GM19193 (cell line): ENCODE measurements around the gene DALRD3.

ENCODE experiments used
- POLR2A ChIP-seq: IDR thresholded peaks from 4 replicates; pipeline ENCODE4 v1.6.1; 2011; ENCODE audit not compliant: insufficient read depth, insufficient read length; ENCODE audit errors: extremely low read depth

Gene DALRD3

DNA sequence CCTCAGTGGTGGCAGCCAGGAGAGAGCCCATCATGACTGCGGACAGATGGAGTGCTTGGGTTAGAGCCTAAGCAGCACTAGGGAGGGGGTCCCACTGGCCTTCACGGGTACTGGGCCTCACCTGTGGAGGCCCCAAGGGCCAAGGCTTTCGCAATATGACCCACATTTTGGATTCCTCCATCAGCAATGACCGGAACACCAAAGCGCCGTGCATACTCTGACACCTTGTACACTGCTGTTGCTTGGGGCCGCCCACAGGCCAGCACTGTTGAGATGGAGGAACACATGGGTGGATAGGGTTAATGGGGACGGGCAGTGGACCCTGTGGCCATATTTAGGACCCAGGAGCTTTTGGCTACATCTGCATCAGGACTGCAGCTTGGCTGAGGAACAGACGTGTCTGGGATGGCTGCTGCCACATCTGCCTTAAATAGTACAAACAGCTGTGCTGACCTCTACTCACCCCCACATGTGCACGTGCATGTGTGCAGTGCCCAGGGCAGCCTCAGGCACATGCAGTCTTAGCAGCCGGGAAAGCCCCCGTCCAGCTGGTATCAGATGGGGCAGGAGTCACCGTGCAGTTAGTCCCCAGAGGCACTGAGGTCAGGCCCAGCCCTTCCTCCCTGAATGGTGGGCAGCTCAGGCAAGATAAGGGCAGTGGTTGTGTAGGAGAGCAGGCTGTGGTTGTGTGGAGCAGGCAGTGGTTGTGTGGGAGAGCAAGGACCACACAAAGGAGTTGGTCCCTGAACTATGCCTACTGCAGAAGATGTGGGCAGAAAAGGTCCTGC, 6.8 kb upstream of the DALRD3 start:
- no peak for TF ChIP-seq POLR2A

DNA sequence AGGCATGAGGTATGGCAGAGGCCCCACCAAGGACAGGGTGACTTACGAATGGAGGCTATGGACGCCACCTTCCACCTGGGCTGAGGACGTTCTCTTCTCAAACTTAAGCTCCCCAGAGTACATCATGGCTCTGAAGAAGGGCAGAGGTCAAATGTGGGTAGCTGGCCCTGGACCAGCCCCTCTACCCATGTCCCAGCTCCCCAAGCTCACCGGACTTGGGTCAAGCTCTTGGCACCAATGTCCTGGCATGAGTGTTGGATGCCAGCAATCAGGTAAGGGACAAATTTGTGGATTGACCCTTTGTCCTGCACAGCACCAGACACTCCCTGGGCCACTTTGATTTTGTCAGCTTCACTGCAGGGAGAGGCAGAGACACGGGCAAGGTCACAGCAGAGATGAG, 6.1 kb upstream of the DALRD3 start:
- TF ChIP-seq POLR2A, result no peak

DNA sequence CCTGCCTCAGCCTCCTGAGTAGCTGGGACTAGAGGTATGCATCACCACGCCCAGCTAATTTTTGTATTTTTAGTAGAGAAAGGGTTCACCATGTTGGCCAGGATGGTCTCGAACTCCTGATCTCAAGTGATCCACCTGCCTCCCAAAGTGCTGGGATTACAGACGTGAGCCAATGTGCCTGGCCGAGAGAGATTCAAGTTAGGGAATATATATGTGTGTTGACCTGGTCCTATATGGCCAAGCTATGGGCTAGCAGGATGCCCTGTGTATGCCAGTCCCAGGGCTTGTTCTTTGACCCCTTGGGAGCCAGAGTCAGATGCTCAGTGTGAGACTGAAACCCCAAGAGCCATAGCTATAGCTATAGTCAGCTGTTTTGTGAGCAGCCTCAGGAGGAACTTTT, 5.4 kb upstream of the DALRD3 start:
- no peak for TF ChIP-seq POLR2A

DNA sequence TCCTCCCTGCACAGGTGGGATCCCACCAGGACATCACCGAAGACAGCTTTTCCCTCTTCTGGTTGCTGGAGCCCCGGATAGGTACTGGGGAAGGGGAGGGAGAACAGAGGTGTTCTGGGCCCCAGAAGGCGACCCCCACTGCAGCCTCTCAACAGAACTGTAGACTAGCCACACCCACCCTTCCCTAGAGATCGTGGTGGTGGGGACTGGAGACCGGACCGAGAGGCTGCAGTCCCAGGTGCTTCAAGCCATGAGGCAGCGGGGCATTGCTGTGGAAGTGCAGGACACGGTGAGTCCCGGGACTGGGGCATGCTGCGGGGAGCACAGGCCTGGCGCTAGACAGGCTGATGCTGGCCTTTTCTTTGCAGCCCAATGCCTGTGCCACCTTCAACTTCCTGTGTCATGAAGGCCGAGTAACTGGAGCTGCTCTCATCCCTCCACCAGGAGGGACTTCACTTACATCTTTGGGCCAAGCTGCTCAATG, 4.3 kb upstream of the DALRD3 start:
- no peak for TF ChIP-seq POLR2A

DNA sequence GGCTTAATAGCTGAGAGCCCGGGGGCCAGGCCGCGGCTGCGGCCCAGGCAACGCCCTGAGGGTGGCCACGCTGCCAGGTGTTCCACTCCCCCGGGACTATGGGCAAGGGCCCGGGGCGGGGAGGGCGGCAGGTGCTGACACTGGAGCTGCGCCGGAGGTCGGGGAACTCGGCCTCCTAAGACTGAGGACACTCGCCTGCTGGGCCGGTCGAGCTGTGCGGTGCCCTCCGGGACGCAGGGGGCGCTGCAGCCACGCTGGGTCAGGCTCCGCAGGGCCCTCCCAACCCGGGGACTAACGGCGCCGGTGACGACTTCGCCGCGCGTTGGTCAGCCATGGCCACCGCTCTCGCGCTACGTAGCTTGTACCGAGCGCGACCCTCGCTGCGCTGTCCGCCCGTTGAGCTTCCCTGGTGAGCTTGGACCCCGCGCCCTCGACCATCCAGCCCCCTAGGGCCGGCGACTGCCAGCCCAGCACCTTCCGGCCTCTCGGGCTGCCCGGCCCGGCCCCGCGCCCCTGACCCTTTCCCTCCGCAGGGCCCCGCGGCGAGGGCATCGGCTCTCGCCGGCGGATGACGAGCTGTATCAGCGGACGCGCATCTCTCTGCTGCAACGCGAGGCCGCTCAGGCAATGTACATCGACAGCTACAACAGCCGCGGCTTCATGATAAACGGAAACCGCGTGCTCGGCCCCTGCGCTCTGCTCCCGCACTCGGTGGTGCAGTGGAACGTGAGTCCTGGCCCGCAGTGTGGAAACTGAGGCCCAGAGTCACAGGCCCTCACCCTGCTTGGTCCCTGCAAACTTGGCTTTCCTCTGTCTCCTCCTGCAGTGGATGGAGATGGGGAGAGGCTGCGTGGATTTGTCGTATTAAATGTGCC, 3.7 kb upstream of the DALRD3 start, which contains the start of gene NDUFAF3:
Gene NDUFAF3 (plus strand): TSS at position 309 of the 875 bp plus-strand sequence. CDS start 24 bp downstream, at position 333.
- peak; percentile 90 for TF ChIP-seq POLR2A

DNA sequence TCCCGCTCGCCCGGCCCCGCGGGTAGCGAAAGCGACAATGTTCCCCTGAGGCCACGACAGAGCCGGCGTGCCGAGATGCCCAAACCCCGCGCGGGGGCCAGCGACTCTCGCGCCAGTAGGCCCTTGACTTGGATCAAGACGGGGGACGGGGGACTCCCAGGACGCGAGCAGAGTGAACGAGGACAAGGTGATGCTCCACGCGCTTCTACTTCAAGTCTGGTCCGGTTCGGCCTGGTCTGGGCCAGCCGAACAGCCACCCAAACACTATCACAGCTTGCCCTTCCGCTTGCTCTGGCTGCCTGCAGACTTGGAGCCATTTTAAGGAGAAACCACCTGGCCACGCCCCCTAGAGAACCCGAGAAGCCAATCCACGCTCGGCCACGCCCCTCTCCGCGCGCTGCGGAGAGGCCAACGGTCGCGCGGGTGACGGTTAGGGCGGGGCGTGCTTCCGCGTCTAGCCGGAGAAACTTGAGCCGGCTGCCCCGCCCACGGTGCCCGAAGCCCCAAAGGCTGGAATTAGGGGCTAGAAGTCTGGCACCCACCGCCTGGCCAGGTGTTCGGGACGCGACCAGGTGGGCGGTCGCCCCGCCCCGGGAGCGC, 2.9 kb upstream of the DALRD3 start:
- peak; percentile 100 for TF ChIP-seq POLR2A

DNA sequence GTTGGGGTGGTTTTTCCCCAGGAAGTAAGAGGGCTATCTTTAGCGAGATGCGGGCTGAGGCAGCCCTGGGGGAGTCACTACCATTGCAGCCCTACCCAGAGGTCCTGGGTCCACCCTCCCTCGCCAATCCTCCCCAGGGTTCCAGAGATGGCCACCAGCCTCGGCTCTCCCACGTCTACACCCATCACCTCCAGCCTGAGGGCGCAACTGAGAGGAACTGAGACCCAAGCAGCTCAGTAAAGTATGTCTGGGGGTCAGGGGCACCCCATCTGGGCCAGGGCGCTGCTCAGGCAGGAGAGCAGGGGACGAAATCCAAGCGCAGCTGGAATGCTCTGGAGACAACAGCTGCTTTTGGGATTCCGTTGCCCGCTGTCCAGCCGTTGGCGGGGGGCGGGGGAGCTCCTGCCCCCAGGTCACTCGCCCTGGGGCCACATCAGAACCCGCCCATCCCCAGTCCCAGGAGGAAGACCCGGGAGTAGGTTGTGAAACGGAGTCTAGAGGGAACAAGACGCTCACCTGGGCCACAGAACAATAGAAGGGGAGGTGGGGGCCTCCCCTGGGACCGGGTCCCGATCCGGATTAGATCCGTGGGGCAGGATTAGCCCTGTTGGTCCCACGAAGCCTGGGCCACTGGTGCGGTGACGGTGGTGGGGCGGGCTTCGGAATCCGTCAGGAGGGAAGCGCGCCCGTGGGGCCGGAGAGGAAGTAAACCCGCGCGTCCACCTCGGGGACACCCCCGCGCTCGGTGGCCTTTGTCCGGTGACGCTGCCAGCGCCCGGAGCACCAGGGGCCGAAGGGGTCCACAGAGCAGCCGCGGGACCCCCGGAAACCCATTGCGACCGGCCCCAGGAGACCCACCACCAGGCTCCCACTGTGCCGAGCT, 2.2 kb upstream of the DALRD3 start:
- no peak for TF ChIP-seq POLR2A

DNA sequence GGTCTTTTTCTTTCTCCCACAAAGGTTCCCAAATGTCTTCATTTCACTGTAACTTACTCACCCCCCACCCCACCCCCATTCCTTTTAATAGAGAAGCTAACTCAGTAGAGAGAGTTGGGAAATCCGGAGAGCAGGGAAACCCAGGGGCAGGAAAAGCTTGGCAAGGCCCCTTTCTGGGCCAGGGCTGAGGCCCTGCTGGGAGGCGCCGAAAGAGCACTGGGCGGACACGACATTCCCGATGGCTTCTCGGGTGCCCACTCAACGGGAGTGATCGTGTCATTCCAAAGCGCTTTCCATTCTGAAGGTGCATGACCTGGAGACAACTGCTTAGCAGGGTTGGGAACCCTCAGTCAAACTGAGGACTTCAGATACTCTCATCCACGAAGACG, 1.6 kb upstream of the DALRD3 start:
- TF ChIP-seq POLR2A, result no peak

DNA sequence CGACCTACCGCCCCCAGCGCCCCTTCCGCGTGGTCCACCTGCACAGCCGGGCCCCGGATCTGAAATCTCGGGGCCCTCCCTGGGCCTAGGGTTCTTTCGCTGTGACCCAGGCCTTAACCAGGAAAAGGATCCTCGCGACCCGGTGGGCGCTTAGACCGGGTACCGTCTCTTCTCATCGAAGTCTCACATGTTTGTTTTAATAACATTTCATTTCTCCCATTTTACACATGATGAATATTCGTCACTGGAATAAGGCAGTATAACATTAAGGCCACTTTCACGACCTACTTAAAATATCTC, 277 bp upstream of the DALRD3 start:
- TF ChIP-seq POLR2A, result no peak

DNA sequence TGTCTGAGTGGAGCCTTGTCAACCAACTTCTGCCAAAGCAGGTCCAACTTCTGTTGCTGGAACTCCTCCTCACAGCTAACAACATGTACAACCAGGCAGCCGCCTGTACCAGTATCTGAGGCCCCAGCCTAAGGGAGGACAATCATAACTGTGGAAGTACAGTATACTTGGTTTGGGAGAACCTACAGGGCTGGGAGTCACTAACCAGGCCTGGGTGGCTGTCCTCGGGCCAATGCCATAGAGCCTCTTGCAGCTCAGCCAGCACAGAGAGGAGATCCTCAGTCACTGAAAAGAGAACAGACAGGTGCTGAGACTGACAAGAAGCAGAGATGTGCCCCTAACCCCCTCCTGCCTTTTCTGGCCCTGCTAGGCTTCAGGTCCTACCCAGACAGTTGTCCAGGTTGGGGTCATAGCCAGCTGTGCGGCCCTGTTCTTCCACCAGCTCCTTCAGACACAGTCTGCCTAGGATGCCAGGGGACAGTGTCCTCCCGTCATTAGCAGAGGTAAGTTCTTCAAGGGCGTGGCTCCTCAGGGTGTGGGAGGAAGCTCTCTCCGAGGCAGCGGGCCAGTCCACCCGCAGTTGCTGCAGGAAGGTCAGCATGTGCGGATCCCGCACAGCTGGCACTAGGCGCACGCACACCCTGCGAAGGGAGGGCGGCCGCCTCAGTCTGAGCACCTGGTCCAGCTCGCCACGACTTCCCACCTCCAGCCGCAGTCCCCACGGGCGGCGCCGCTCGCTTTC, 980 bp downstream of the DALRD3 start:
- no peak for TF ChIP-seq POLR2A

DNA sequence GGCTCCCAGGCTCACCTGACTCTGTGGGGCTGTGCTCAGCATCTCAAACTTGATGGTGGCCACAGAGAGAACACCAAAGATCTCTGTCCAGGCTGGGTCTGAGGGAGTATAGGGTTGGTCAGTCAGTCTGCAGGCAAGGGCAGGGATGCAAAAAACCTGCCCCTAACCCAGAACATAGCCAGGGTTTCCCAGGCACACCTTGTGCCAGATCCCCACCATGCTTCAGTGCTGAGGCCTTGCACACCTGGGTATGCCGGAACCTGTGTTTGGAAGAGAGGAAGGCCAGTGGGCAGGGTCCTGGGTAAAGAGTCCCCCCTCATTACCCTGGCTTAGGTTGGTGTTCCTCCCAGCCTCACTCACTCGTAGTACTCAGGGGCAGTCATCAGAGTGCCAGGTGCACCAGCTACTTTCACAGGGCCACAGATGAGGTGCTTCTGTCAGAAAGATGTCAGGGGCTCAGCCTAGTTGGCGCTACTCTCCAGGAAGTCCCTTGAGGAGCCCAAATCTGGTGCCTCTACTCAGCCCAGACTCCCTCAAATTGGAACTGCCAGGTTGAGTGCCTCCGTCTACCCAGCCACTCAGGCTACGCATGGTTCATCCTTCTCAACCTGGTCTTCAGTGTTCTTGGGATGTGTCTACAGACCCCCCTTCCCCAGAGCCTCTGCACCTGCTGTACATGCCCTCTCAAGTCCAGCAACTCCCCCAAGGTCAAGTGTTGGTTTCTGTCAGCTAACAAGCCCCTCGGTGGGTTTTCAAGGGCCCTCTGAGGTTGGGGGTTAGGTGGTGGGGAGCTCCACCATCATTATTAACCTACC, 1.8 kb downstream of the DALRD3 start:
- no peak for TF ChIP-seq POLR2A

DNA sequence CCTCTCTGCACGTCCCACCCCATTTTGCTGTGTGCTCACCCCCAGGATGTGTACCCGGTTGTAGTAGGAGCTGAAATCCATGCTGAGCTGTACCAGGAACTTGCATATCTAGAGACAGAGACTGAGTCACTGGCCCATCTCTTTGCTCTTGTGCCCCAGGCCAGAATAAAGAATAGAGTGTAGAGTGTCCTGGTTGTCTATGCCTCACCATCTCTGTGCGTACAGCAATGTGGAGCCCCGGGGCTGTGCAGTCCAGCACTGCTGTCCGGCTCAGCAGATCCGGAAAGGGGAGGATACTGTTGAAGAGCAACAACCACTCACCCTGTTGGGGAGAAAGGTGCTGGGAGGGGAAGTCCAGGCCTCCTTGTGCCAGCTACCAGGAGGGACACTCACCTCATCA, 2.6 kb downstream of the DALRD3 start:
- TF ChIP-seq POLR2A, result no peak

DNA sequence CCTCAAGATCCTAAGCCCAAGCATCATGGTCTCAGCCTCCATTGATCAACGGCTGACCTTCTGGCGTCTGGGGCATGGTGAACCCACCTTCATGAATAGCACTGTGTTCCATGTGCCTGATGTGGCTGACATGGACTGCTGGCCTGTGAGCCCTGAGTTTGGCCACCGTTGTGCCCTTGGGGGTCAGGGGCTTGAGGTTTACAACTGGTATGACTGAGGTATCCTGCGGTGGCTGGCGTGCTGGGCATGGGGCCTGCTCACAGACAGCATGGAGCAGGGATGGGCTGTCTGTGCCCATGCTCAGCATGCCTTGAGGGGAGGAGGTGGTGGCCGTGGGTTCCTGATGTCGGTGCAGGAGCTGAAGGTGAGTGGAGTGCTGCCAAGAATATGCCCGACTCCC, 3.3 kb downstream of the DALRD3 start:
- TF ChIP-seq POLR2A, result no peak
